ENCODE data around the gene COA7. TPM values are rescaled to one million over a fixed set of nuclear protein-coding genes. Genes with fewer than 3 reads are reported as not detected.

COA7 gene
- total RNA-seq, 2 donors from 2014 or later = 21.3 to 28.1 TPM

- intact Hi-C loops (cut with DNase I, micrococcal nuclease) = no loop called here
- DNase-seq (no peak), ATAC-seq (peak; percentile 46)
These were observed 20.9 kb downstream of the COA7 start for GRCh38 chr1:52677076-52677806.

DNA sequence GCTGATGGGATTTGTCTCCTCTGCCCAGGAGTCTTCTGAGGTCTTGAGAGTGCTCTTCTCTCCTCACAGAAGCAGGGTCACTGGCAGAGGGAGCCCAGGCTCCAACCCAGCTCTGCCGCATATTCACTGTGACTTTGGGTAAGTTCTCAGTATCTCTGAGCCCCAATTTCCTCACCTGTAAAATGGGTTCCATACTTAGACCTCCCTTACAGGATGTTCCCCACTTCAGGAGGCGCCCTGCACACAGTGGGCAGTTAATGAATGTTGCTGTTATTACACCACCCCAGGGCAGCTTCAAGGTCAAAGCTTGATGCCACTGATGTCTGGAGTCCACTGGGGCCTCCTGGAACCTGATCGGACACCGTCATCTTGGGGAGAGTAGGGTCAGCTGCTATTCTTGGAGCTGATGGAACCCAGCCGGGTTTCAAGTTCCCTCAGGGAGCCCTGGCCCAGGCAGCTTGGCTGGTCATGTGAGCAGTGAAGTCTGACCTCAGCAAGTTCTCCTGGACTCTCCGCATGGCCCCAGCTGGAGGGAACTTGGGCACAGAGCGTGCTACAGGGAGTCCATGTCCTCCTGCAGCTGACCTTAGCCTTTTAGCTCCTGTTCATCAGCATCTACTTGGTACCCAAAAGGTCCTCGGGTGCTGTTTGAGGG, 21.8 kb downstream of the COA7 start:
- ATAC-seq (no peak), DNase-seq (peak; percentile 33 to 48)
- intact Hi-C loops (cut with DNase I, micrococcal nuclease) = no loop called here

DNA sequence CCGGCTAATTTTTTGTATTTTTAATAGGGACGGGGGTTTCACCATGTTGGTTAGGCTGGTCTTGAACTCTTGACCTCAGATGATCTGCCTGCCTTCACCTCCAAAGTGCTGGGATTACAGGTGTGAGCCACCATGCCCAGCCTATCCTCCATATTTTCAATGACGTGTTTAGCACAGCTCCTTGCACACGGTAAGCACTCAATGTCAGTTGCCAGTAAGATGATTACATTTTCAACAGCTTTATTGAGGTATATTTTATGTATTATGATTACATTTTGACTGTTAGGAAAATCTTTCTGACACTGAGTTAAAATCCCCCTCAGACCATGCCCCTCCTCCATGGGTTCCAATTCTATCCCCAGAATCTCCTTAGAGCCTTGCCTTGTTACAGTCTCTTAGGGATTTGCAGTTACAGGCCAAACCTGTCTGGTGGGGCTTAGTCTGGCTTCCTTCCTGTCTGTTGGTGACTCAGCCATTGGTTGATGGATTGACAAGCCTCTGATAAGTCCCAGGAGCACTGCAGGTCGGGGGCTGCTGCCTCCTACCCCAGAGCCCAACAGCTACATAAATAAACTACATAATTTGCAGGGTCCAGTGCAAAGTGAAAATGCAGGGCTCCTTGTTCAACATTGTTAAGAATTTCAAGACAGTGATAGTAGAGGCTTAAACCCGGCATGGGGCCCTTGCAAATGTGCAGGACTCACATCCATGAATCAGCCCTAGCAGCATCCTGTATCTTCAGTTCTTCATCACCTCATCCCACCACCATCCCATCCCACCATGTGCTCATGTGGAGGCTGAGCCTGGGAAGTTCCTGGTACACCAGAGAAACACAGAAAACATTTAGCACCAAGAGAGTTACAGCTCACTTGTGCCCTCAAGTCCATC, 23.4 kb downstream of the COA7 start:
- DNase-seq (no peak), ATAC-seq (no peak)
- intact Hi-C loops (cut with DNase I, micrococcal nuclease) = no loop called here

GRCh38 chr1:52673513-52673912, 24.6 kb downstream of the COA7 start:
- DNase-seq (no peak), ATAC-seq (no peak)
- intact Hi-C loops (cut with DNase I, micrococcal nuclease) = no loop called here

DNA sequence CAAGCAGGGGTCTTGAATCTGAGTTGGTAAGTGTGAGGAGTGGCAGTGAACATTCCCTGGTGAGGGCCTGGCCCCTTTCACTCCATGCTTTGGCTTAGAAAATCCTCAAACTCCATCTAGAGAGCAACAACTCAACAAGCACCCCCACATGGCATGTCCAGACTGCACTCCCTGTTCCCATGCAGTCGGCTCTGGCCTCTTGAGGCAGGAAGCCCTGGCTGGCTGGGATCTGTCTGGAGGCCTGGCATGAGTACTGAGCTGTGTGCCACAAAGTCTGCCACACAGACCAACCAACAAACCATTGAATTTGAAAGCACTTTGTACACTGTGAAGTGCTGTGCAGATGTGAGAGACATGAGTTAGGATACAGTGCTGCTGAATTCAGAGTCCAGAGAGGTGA, 25.2 kb downstream of the COA7 start:
- ATAC-seq (no peak), DNase-seq (no peak)
- intact Hi-C loops (cut with DNase I, micrococcal nuclease) = no loop called here

DNA sequence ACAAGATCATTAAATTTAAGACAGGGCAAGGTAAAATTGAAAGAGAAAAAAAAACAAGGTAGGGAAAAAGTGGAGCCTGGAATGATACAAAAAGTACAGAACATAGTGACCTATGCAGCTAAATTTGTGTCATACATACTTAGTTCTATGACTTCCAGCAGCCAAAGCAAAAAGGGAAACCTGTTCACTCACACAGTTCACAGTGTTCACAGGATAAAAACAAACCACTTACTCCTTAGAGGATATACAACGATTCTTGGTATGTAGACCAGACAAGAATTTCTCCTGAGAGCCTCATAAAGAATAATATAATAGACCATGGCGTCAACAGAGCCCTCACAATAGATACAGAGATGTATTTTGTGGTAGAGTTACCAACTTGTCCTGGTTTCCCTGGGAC, 27.5 kb downstream of the COA7 start:
- DNase-seq (no peak), ATAC-seq (no peak)
- intact Hi-C loops (cut with DNase I, micrococcal nuclease) = no loop called here

- ATAC-seq (no peak), DNase-seq (no peak)
- intact Hi-C loops (cut with DNase I, micrococcal nuclease) = no loop called here
These were observed 28.5 kb downstream of the COA7 start for GRCh38 chr1:52669696-52670095.

DNA sequence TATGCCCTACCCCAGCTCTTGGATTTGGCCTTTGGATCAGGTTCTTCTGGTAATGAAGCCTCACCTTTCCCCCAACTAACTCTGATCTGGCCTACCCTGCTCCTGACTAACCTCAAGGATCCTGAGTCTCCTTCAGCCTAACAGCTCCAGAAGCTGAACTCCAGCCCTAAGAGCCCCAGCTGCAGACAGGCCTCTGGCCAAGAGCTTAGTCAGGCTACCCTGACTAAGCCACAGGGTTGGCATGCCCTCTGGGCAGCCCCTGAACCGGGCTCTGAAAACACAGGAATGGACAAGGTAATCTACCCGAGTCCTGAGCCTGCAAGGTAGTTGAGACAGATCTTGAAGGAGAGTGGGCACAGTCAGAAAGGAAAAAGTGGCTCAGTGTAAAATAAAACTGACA, 29.4 kb downstream of the COA7 start:
- DNase-seq = no peak
- no peak for ATAC-seq
- intact Hi-C loops (cut with DNase I, micrococcal nuclease) = no loop called here

- intact Hi-C loops (cut with DNase I, micrococcal nuclease) = no loop called here
- DNase-seq (no peak), ATAC-seq (no peak)
These were observed 30.2 kb downstream of the COA7 start for GRCh38 chr1:52667984-52668383.

GRCh38 chr1:52667290-52667689, 30.9 kb downstream of the COA7 start:
- DNase-seq (no peak), ATAC-seq (no peak)
- intact Hi-C loops (cut with DNase I, micrococcal nuclease) = no loop called here

DNA sequence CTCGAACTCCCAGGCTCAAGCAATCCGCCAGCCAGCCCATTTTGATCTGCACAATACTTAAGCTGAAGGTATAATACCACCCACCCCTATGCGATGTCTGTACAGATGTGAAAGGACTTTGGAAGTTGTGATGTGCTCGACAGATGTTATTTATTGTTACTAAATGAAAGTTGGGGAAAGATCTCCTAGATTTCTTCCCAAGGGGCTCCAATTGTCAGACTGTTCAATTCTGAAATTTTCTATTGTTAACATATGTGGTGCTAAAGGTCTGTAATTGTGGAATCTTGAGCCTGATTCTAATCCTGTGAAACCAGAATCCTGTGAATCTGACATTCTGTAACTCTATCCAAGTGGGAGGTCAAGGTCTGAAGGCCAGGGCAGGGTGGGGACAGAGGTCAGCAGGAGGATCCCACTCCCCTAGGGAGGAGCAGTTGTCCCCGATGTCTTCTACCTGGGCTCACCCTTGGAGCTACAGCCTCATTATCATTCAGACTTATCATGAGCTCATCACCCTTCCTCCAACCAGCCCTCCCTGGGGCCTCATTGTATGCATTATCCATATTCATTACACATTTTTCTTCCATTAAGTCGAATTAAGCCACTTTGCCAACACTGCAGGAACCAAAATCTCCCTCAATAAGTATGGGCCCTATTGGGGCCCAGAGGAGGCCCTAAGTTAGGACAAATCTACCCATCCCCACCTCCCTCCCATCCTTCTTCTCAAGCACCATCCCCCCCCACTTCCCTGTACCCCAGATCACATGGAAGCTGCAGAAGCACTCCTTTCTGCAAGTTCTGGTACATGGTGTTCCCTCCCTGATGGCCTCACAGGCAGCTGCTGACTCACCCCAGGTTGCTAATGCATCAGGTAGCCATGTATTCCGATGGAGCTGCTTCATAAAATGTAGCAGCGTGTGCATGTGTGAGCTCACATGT, 32.9 kb downstream of the COA7 start:
- DNase-seq (no peak), ATAC-seq (no peak)
- intact Hi-C loops (cut with DNase I, micrococcal nuclease) = no loop called here

DNA sequence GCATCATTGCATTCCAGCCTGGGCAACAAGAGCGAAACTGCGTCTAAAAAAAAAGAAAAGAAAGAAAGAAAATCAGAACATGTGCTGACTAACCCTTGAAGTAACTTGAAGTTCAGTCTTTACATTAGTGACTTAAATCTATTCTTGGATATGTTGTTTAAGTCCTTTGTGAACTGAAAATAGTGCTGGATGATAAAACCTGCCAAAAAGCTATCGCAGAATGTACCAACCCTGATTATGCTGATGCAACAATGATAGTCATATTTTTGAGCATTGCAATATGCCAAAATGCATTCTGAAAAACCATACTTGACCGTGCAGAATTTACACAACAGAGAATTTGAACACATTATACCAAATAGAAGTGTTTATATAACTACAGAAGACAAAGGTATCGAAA, 34.4 kb downstream of the COA7 start:
- no peak for DNase-seq
- intact Hi-C loops (cut with DNase I, micrococcal nuclease) = no loop called here
- no peak for ATAC-seq

DNA sequence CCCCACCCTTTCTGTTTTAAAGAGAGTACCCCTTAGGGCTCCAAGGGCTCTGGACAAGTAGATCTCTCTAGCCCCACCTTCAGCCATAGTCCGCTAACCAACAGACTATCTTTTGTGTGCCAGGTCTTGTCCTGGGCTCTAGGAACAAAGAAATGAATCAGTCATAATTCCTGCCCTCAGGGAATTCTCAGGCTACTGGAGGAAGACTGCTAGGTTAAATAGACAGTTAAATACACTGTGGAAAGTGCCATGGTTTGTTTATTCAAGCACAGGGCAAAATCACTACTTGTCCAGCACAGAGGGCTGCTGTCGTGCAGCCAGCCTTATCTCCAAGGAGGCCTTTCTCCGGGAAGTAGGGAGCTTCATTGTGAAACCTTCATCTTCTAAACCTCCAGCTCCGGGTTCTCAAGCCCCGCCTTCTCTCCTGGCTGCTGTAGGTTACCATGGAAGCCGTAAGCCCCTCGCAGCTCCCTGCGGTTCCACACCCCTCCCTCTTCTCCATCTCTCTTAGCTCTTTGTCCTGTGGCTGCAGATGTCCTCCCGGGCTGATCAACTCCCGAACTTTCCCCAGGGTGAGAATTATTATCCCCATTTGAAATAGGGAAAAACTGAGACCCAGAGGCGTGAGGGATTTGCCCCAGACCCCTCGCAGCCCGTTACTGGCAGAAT, 35.4 kb downstream of the COA7 start:
- no peak for DNase-seq
- ATAC-seq = no peak
- intact Hi-C loops (cut with DNase I, micrococcal nuclease) = no loop called here

DNA sequence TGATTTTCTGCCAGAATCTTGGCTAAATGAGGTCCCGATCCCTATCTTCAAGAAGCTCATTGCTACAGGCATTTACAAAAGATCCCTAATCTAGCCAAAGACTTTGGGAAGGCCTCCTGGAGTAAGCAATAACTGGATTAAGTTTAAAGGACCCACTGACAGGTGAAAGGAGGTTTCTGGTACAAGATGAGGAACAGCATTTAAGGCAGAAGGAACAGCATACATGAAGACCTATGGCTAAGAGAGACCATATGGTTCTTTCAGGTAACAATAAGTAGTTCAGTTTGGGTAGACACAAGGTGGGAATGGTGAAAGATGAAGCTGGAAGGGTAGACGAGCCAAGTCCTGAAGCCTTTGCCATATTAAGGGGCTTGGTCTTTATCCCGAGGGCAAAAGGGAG, 37.3 kb downstream of the COA7 start:
- intact Hi-C loops (cut with DNase I, micrococcal nuclease) = no loop called here
- no peak for DNase-seq
- ATAC-seq = no peak

DNA sequence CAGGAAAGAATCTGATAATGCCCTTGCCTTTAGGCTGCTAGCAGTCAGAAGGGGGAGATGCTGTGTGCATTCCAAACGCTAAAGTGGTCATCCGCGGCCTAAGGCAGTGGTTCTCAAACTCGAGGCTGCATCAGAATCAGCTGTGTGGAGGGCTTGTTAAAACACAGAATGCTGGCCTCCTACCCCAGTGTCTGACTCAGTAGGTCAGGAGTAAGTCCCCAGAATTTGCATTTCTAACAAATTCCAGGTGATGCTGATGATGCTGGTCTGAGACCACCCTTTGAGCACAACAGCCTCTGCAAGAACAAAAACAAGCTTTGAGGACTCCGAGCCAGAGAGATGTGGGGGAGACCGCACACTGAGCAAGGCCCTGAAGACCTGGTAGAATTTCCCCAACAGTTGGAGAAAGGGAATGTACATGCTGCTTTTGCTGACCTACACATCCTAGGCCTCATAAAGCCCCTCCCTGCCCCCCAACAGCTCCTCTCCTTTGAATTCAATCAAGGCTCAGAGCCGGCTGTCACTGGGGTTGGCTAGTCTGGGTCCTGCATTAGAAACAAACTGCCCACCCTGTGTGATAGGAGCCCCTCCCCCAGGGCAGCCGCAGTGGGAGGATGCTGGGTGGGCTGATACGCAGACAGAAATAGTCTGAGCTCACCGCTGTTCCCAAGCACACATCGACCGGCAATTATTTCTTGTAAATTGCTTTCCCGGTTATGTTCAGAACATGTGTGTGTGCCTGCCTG, 38.1 kb downstream of the COA7 start:
- ATAC-seq = no peak
- no peak for DNase-seq
- intact Hi-C loops (cut with DNase I, micrococcal nuclease) = no loop called here

DNA sequence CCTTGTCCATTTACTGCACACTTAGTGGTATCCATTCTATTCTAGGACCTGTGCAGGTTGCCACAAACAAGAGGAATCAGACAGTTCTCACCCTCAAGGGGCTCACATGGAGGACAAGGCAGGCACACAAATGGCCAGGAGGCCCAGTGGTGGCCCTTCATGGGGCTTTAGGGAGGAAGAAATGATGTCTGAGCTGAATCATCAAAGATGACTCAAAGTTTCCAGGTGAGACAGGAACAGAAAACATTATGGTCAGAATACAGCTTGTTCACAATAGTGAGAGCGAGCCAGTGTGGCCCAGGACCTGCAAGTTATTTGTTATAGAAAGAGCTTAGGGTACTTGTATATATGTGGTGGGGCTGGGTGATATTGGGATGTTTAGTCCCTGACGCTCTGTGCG, 38.8 kb downstream of the COA7 start:
- DNase-seq = no peak
- intact Hi-C loops (cut with DNase I, micrococcal nuclease) = no loop called here
- ATAC-seq = no peak

GRCh38 chr1:52658795-52659194, 39.4 kb downstream of the COA7 start:
- intact Hi-C loops (cut with DNase I, micrococcal nuclease) = no loop called here
- ATAC-seq = no peak
- DNase-seq = no peak

GRCh38 chr1:52657702-52658101, 40.4 kb downstream of the COA7 start:
- intact Hi-C loops (cut with DNase I, micrococcal nuclease) = no loop called here
- no peak for ATAC-seq
- no peak for DNase-seq

All from left colon (tissue), 2 donors.